ENCODE data around the gene SCGN.

Gene SCGN

GRCh38 chr6:25691894-25692293 lies 39.9 kb downstream of the SCGN start:
- no peak for DNase-seq

DNA sequence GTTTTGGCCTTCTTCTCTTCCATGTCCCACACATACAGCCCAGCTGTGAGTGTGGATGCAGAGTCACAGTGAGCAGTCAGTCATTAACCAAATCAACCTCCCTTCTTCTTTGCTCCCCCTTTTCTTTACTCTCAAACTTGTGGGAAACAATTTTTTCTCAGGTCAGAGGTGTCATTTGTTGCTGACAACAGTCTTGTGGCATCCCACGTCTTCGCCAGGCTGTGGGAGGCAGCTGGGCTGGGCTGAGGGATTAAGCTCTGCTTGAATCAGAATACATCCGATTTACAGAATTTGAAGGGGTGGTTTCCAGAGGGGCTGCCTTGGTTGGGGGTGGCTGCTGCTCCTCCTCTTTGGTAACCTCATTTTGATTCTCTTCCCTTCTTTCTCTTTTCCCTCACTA lies 40.5 kb downstream of the SCGN start:
- no peak for DNase-seq

- DNase-seq: no peak
Measured at GRCh38 chr6:25694366-25694765, 42.4 kb downstream of the SCGN start.

- no peak for DNase-seq
Measured at GRCh38 chr6:25695671-25696070, 43.7 kb downstream of the SCGN start.

- no peak for DNase-seq
Measured at GRCh38 chr6:25697537-25698340, 45.7 kb downstream of the SCGN start.

GRCh38 chr6:25698631-25699030 lies 46.6 kb downstream of the SCGN start:
- no peak for DNase-seq

GRCh38 chr6:25699649-25700048 lies 47.6 kb downstream of the SCGN start:
- no peak for DNase-seq

DNA sequence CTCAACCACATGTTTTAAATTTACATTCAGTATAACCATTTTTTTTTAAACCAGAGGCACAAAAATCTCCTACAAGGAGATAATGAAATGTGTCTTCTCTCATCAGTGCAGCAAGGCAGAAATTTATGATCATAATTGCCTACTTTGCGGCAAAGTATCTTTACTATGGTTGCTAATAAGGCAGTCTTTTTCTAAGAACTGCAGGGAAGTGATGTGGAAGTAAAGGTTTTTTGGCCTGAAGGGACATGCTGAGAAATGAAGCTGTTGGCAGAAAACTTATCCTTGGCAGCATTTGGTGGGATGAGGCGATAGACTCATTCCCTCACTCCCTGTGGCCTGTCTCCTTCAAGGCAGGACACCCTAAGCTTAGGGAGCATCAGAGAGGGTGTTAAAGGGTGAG lies 48.7 kb downstream of the SCGN start:
- no peak for DNase-seq

- no peak for DNase-seq
Measured at GRCh38 chr6:25701807-25702206, 49.8 kb downstream of the SCGN start.

GRCh38 chr6:25703005-25703404 lies 51.0 kb downstream of the SCGN start:
- DNase-seq: no peak

DNA sequence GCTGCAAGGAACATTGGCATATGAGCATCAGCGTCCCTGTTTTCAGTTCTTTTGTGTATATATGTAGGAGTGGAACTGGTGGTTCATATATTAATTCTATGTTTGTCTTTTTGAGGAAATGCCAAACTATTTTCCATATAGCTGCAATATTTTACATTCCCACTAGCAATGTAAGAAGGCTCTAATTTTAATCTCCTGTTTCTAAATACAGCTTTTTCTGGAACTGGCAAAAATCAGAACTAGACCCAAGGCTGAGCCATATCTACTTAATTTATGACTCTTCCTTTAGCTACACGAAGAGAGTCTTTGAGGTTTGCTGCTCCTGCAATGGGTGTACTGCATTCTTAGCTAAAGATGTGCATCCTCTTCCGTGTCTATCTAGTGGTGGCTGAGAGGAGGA lies 52.0 kb downstream of the SCGN start:
- no peak for DNase-seq

- no peak for DNase-seq
Measured at GRCh38 chr6:25706314-25707014, 54.4 kb downstream of the SCGN start.

- no peak for DNase-seq
Measured at GRCh38 chr6:25709761-25710160, 57.7 kb downstream of the SCGN start.

DNA sequence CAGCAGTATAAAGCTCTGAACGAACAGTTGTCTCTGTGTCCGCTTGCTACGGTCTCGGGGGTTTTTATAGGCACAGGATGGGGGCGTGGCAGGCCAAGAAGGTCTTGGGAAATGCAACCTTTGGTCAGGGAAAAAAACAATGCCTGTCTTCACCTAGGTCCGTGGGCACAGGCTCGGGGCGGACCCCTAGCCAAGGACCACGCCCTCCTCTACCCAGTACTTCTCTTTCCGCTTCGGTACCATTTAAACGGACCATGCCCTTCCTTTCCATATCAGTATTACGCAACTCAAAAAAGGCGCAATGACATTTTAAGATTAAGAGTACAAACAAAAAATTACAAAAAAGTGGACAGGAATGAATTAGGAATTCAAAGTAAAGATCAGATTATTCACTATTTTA lies 58.3 kb downstream of the SCGN start:
- no peak for DNase-seq

GRCh38 chr6:25713824-25714223 lies 61.8 kb downstream of the SCGN start:
- no peak for DNase-seq

DNA sequence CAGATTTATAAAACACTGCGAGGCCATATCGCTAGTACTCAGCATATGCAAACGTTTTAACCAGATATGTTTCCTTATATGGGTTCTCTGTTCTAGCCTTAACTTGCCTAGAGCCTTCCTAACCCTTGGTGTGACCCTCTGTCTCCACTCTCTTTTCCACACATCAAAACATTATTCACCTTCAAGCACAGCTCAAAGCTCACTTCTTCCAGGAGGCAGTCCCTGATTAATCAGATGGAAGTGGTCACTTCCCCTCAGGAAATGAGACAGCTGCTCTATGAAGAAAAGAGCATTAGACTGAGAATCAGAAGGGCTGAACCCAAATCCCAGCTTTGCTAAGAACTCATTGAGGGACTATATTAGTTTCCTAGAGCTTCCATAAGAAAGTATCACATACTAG lies 62.8 kb downstream of the SCGN start:
- no peak for DNase-seq

- no peak for DNase-seq
Measured at GRCh38 chr6:25715794-25716193, 63.8 kb downstream of the SCGN start.

- peak; percentile 20 for DNase-seq
Measured at GRCh38 chr6:25717866-25718740, 66.1 kb downstream of the SCGN start.

DNA sequence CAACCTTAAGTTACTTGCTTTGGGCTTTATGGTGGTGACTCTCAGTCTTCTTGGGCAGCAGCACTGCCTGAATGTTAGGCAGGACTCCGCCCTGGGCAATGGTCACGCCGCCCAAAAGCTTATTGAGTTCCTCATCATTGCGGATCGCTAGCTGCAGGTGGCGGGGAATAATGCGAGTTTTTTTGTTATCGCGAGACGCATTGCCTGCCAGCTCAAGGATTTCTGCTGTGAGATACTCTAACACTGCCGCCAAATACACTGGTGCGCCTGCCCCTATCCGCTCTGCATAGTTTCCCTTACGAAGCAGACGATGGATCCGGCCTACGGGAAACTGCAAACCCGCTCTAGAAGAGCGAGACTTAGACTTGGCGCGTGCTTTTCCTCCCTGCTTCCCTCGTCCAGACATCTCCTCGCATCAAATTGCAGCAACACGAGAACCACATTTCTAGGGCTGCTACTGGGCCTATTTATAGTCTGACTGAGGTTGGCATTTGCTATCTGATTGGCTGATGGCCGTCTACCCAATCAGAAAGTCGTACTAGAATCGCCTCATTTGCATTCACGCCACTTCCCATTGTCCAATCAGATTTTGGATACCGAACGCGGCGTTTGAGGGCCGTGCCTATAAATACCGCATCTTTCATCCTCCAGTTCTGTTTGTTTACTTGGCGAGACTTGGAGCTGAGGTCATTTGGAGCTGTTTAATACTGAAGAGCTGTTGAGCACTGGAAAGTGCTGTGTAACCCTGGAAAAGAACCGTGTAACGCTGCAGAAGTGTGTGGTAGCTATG lies 74.3 kb downstream of the SCGN start:
- DNase-seq: no peak

DNA sequence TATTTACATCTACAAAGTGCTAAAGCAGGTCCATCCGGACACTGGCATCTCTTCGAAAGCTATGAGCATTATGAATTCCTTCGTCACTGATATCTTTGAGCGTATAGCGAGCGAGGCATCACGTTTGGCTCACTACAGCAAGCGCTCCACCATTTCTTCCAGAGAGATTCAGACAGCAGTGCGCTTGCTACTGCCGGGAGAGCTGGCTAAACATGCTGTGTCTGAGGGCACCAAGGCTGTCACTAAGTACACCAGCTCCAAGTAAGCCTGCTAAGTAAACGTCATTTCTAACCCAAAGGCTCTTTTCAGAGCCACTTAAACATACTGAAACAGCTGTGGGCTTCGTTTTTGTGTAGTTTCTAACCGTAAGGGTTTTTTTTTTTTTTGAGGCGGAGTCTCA lies 75.0 kb downstream of the SCGN start:
- DNase-seq: no peak

DNA sequence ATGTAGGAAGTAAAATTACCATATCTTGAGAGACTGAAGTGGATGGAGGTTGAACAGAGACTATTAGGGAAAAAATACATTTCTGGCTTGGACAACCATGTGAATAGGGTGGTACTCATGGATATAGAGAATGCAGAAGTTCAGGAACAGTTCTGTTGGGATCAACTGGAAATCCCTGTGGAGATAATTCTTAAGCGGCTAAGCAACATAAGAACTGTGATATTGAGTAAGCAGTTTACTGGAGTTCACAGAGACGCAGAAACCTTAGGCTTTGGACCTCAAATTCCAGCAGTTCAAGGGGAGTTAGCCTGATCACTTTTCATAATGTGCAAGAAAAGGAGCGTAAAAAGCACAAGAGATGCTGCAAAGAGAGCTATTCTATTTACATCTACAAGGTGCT lies 78.9 kb downstream of the SCGN start:
- no peak for DNase-seq

DNA sequence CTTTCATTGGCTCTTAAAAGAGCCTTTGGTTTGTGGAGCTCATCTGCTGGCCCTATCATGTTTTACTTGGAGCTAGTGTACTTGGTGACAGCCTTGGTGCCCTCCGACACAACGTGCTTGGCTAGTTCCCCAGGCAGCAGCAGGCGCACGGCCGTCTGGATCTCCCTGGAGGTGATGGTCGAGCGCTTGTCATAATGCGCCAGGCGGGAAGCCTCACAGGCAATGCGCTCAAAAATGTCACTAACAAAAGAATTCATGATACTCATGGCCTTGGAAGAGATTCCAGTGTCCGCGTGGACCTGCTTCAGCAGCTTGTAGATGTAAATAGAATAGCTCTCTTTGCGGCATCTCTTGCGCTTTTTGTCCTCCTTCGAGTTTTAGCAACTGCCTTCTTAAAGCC lies 79.7 kb downstream of the SCGN start:
- DNase-seq: no peak

Data from KG1 (cell line).